Suppressor macrophage (primary cell): ENCODE measurements around the gene EFCAB11.

Experiments used
- DNase-seq, 4 experiments: peaks; one replicate each; pipeline ENCODE4 v3.0.0-alpha.2; 2020 to 2022

The EFCAB11 gene

DNA sequence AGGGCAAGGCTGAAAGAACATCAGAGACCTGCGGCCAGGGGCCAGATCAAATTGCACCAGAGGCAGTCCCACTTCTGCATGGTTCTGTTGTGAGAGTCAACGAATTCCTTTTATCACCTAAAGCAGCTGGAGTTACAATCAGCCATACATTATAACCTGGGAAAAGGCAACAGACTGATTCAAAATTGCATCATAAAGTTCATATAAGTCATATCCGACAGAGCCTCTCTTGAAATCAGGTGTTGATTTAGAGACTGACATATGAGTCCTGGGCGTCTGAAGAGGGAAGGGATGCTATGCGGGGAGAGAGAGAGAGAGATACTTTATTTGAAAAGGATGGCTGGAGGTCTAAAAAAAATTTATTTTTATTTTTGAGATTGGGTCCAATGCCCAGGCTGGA, 89.4 kb downstream of the EFCAB11 start:
- DNase-seq, result no peak

DNA sequence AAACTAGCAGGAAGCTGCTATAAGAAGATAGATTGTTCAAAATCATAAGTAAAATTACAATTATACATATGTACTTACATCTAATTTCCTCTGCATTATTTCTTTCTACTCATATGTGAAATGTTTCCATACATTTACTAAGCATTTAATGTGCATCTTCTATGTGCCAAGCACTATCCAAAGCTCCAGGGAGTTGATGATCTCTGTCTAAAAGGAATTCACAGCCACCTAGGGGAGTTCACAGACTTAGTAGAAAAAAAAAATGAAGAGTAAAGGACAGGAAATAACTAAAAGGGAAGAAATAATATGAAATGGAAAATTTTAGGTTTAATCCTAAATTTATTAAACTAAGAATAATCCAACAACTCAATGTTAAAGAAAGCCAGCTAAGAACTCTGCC, 91.7 kb downstream of the EFCAB11 start:
- DNase-seq, result no peak

DNA sequence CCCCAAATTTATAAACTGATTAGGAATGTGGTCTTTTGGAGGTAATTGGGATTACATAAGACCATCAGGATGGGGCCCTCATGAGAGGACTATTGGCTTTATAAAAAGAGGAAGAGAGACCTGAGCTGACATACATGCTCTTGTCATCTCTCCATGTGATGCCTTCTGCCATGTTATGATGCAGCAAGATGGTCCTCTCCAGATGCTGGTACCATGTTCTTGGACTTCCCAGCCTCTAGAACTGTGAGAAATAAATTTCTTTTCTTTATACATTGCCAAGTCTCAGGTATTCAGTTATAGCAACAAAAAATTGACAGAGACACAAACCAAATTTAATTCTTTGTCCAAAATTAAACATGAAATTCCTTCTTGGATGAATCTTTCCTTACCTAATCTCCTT, 92.9 kb downstream of the EFCAB11 start:
- no peak for DNase-seq

DNA sequence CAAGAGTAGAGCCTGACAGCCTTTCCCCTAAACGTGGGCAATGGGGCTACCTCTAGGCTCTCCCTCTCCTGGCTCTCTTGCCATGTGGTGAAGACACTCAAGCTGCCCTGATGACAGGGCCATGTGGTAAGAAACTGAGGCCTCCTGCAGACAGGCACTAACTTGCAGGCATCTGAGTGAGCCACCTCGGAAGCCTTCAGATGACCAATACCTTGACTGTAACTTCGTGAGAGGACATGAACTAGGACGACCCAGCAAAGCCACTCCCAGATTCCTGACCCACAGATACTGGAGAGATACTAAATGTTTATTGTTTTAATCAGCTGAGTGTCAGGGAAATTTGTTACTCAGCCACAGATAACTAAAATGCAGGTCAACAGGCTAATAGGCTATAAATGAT, 96.4 kb downstream of the EFCAB11 start:
- no peak for DNase-seq

DNA sequence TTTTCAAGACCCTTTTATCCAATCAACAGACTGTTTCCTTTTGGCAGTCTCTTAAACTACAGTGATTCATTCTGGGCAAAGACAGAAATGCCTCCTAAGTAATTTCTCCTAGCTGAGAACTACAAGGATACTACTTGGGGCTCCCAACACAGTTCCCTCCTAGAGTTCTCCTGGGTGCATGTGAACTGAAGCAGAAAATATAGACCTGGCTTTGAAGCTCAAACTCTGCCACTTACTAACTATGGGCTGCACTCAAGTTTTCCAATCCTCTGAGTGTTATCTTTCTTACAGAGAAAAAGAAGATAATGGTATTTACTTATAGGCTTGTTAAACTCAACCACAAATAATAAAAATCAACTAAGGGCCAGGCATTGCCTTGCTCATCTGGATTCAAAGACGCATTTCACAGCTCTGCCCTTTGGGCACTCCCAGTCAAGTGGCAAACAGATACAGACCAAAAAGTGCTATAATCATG, 97.6 kb downstream of the EFCAB11 start:
- no peak for DNase-seq

DNA sequence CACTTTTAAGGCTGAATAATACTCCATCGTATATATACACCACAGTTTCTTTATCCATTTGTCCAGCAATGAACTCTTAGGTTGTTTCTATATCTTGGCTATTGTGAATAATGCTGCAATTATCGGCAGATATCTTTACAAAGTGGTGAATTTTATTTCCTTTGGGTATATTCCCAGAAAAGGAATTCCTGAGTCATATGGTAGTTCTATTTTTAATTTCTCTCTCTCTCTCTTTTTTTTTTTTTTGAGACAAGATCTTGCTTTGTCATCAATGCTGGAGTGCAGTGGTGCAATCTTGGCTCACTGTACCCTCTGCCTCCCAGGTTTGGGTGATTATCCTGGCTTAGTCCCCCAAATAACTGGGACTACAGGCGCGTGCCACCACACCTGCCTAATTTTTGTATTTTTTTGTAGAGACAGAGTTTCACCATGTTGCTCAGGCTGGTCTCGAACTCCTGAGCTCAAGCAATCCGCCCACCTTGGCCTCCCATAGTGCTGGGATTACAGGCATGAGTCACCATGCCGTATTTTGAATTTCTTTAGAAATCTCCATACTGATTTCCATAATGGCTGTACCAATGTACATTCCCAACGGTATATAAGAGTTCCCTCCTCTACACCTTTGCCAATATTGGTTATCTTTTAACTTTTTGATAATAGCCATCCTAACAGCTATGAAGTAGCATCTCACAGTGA, 98.4 kb downstream of the EFCAB11 start:
- DNase-seq, result no peak

DNA sequence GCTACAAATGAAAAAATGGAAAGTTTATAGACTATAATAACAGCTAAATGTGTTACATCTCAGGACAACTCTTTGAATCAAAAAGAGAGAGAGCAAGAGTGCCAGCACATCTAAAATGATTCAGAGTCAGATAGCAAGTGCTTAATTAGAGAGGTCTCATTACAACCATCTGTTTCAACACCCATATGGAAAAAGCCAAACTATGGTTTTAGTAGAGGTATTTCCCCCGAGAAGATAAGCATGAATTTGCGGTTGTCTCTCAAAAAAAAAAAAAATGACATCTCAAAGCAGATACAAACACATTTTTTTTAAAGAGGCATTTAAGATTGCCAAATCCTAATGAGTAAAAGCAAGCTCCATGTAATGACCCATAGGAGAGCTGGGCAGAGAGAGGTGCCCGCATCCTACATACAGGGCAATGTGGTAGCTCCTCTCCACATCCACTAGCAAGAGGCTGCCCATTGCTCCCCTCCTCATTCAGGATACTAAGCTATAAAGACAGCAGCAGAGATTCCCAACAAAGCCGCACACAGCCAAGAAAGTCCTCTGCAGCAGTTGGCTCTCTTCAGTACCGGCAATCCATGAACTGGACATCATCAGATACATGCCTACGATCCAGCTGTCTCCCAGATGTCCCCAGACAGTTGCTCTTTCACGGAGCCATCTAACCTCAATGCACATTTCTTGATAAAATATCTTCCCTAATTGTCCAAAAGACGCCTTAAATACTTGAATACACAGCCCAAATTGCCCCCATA, 100.4 kb downstream of the EFCAB11 start:
- DNase-seq, result no peak

DNA sequence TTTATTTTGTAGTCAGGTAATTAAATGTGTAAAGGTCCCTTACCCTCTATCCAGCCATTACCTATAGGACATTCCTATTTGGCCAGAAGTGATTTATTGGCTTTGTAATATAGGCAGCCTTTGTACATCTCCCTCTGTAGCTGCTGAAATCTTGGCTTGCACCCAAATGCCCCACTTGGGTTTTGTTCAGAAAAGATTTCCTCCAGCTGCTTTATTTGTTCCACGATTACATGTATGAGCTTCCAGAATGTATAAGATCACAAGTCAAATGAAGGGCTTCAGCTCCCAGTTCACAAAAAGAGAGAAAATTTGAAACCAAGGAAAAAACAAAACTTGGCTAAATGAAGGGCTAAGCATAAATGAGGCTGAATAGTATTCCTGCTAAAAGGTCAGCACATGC, 103.4 kb downstream of the EFCAB11 start:
- no peak for DNase-seq

DNA sequence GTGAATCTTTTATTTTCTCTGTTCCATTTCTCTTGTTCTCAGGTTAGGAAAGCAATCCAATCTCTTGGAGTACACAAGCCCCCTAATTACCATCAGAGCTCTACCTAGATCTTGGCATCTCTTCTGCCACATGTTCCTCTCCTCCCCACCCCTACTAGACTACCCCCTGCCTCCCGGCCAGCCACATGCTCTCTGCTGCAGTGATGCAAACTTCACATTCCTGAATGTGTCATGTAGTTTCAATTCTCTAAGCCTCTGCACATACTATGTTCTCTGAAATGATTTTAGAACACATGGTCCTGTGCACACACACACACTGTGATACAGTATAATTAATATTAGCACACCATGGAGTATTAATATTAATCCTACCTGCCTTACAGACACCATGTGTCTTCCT, 104.6 kb downstream of the EFCAB11 start:
- no peak for DNase-seq

DNA sequence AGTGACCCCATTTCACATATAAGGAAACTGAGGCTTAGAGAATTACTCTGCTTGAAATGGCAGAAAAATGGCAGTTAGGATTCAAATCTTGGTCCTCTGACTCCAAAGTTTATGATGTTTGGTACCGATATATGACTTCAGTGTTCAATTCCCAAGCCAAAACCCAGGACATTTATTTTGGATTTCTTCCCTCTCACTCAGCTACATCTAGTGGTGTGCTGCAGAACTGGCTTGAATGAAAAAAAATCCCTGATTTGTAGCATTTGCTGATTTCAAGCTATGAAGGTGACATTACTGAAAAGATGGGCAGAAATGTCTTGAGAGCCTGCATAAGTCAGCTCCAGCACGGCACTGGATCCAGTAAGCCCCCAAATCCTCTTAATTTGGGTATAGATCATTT, 106.4 kb downstream of the EFCAB11 start:
- no peak for DNase-seq

DNA sequence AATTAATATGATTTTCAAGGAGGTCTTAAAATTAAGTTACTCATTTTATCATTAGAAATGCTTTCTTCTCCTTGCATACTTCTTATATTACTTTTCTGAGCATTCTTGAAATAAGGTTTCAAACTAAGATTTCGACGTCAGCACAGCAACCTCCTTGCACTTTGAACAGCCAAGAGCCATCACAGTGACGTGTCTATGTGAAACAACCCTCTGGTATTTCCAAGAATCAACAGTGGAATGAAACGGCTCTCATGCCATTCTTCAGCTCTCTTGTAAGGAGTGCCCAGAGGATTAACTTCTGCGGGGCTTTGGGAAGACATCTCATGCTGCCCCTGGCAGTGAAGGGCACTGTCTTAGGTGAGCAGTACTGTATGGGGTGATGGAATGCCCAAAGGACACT, 109.2 kb downstream of the EFCAB11 start:
- no peak for DNase-seq

DNA sequence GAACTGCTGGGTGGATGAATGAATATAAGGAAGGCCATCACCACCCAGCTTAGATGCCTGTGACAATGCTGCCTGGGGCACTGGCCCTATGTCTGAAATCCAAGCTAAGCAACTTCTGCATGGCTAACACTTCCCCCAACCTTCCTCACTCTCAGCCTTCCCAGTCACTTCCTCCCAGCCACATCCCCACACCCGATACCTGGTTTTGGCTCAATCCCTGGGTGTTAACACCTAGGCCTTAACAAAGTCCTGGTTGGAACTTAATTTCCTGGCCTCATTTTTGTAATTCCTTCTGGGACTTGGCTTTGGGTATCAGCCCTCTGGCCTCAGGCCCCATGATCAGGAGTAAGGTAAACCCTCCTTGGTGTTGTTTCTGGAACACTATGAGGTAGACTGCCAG, 110.0 kb downstream of the EFCAB11 start:
- DNase-seq, result no peak

DNA sequence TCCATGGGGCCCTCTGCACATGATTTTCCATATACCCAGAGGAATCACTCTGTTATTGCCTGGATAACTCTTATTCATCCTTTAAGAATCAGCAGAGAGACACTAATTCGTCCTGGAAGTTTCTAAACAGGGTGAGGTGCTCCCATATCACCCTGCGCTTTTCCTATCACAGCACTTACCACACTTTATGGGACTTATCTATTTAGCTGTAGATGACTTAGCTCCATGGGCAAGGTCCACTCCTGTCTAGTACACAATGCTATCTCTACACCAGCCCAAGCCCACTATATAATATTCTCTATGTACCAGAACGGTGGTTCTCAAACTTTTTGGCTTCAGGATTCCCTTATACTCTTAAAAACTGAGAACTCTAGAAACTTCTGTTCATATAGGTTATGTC, 111.7 kb downstream of the EFCAB11 start:
- no peak for DNase-seq

DNA sequence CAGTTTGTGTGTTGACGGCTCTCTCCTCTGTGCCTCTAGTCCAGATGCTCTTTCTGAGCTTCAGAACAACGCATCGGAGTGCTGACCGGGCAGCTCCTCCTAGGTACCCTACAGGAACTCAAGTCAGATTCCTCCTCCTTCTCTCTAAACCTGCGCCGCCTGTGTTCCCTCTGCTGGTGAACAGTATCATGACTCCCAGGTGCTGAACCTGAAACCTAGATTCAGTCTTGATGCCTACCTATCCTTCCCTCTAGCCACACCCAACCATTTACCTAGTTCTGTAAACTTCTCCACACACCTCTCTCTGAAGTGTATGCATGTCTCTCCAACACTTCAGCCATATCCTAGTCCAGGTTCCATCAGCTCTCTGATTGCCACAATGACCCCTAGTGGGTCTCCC, 112.7 kb downstream of the EFCAB11 start:
- DNase-seq, result no peak

DNA sequence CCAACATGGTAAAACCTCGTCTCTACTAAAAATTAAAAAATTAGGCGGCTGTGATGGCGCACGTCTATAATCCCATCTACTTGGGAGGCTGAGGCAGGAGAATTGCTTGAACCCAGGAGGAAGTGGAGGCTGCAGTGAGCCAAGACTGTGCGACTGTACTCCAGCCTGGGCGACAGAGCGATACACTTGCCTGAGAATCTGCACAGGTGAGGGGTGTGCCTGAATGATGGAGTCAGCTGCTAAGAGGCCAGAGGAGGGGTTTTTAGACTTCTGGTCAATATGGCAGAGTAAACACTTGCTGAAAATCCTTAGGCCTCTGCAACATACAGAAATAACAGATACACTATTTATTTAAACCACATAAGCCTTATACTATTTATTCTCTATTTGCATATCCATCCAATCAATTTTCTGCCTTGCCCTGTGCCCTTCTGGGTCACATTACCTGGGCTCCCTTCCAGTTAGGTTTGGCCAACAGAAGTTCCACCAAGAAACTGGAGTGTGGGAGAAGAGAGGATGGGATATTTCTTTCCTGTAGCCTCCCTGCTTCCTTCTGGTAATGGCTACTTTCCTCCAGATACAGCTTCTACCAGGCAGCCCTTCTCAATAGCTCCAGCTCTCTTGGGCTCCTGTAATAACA, 117.6 kb downstream of the EFCAB11 start:
- no peak for DNase-seq

DNA sequence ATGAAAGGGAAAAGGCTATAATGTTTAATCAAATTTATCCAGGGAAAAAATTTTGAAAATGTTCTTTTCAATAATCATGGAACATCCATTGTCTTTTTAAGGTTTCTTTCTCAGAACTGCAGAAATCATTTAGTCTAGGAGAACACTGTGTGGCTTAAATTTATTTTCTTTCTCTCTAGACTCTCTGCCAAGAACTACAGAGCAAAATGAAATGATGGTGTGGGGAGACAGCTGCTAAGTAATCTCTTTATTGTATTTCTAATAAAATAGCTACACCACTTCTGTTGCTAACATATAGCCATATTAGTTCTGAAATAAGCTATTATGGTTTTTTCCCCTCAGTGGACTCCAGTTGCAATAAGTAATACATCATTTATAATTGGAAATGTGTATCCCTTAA, 120.9 kb downstream of the EFCAB11 start:
- no peak for DNase-seq

DNA sequence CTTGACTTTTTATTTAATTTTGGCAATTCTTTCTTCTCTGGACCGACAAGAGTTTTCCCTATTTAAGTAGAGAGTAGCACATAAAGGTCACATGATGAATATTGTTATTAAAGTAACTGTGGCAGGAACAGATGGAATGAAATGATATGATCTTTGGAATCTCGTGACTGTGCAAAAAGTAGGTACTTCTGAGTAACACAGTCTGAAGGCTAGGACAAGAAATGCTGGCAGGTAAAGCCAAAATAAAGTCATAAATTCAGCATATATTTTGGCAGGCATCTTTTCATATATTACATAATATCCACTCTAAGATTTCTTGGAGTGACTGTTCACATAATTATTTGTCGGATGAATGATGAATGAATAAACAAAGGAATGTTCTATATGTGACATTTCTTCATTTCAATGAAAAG, 121.4 kb downstream of the EFCAB11 start:
- DNase-seq, result no peak

DNA sequence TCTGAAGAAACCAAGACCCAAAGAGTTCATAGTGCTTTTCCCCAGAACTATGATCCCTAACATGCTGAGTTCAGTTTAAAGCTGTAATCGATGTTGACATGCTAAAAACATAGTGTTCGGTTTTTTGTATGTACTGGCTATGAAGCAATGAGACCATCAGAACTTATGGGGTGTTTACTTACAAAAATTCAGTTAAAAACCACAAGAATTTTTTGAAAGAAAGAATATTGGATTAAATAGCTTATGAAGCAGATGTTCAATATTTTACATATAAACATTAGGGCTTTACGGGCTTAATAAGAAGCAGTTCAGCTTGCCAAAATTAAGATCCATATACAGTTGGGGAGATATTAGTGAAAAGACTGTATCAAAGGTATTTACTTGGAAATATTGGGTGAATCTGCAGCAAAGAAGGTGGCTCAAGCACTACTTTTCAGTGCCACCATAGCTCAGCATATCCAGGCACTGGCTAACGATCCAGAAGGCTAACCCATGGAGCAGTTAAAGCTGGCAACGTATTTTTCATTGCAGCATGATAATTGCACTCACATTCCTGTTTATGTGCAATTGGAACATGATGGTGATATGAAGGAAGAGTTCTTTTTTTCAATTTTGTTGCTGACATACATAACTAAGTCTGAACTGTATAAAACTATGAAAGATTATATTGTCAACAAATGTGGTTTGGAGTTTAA, 125.9 kb downstream of the EFCAB11 start:
- no peak for DNase-seq

DNA sequence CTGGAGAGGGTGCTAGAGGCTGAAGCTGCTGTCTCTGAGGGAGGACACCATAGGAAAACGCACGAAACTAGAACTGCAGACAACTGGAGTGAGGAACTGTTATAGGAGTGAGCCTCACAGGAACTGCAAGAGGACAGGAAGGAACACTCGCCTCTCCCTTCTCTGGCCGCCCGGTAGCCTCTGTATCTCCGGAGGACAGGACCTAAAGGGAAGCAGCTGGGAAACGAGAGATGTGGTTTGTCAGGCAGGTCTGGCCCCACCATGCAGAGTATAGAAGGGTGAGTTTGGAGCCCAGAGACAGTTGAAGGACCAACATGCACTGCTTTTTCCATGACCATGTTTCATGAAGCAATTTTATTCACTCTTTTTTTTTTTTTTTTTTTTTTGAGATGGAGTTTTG, 127.3 kb downstream of the EFCAB11 start:
- peak in 3 of 4 experiments; percentile 25 to 38 (median 37) for DNase-seq

DNA sequence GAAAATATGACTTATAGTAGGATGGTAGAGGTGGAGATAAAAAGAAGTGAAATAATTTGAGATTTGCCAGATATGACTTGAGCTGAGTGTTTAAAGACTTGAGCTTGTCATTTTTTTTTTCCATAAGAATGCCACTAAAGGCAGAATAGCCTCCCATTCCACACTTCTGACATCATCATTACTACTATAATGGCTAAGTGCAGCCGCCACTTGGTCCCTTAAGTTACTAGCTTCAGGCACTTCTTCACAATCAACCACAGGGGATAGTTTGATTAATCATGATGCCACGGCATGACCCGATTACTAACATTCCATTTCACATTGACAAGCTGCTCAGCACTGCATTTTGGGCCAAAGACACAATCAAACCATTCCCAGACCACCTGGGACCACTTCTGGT, 127.9 kb downstream of the EFCAB11 start:
- no peak for DNase-seq

DNA sequence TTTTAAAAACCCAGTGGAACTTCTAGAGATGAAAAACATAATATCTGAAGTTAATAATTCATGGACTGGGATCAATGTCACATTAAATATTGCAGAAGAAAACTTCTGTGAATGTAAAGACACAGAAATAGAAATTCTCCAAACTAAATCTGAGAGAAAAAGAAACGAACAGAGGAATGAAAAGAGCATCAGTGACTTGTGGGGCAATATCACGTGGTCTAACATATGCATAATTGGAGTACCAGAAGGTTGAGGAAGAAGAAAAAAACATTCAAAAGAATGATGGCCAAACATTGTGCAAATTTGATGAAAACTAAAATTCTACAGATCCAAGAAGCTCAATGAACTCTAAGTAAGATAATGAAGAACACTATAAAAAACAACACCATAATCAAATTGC, 130.8 kb downstream of the EFCAB11 start:
- no peak for DNase-seq

DNA sequence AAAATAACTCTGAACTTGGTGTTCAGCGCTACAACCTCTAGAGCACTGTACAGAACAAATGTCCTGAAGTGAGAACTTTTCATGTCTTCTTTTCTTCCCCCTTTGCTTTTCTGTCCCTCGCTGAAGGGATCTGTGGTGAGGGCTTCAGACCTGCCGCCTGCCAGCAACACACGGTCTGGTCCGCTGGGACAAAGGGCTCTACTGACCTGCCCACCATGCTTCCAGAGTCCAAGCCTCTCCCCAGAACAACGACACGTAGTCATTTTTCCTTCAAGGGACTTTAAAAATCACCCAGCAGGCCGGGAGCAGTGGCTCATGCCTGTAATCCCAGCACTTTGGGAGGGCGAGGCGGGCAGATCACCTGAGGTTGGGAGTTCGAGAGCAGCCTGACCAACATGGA, 140.4 kb downstream of the EFCAB11 start:
- DNase-seq, result no peak

DNA sequence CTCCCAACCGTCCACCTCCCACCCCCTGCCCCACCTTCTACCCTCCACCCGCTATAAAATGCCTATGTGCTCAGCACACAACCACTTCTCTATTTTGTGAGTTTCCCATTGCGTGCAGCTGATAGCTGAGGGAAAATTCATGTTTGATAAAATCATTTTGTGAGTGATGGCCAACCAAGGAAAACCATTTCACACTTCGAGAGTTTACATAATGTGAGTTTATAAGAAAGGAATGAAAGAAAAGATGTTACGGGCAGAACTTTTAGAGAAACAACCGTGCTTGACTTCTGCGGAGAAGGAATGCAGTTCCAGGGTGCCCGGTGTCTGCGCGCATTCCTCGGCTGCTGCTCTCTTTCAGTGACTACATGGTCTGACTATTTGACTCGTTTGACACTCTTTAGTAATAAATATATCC, 140.9 kb downstream of the EFCAB11 start:
- DNase-seq, result peak in 2 of 4 experiments; percentile 6 to 15
